HepG2 (cell line): Measurements from ENCODE around the gene ABCG1. TPM values are rescaled to one million over a fixed set of nuclear protein-coding genes. Genes with fewer than 3 reads are reported as not detected.

Source experiments
- ATAC-seq: fragments of 200-7000 bp; cut with Tn5 transposase; 3 replicates; pipeline ENCODE4 v1.9.1; 2020; ENCODE audit warnings: mild to moderate bottlenecking, moderate library complexity
- BruUV-seq: library from RNA; stranded (reverse); fragments of 400-500 nt; replicated peaks from 2 replicates; lab custom pipeline; 2021; lab: Mats Ljungman, UMichigan
- CTCF ChIA-PET: fragments of 300-600 bp; formaldehyde crosslinking; extraction: SDS; loops from one replicate; lab custom pipeline; 2021; ENCODE audit warnings: low total read pairs, inconsistent platforms, low intra/inter-chr PET ratio; lab: Yijun Ruan, JAX
- POLR2A ChIA-PET: fragments of 350-600 bp; sonication (Branson Sonifier 250); formaldehyde crosslinking; loops from one replicate; lab custom pipeline; 2020; ENCODE audit warnings: antibody characterized with exemption, inconsistent platforms; lab: Yijun Ruan, JAX
- DNase-seq: peaks from one replicate; pipeline ENCODE4 v3.0.0-alpha.2; 2015; ENCODE audit warnings: low spot score
- FAIRE-seq: peaks from 3 replicates; lab custom pipeline; 2011; peaks lifted over from hg19 to GRCh38; lab: Jason Lieb, UNC
- H2AFZ ChIP-seq: one replicate; pipeline ENCODE4 v1.6.1; 2011; ENCODE audit warnings: low read length, inconsistent platforms
- H3K27ac ChIP-seq: fragments of 300-600 bp; 3 replicates; pipeline ENCODE4 v1.8.0; 2011; ENCODE audit warnings: mixed run types, mild to moderate bottlenecking, mixed read lengths, low read length, inconsistent platforms; ENCODE audit not compliant: insufficient read depth; ENCODE audit errors: extremely low read length
- H3K27me3 ChIP-seq, 2 experiments: fragments of 200-600 bp in 1 of 2; 2 replicates in 1 of 2; 3 replicates in 1 of 2; pipeline versions ENCODE4 v1.6.0 to v1.8.0; 2011; ENCODE audit warnings: low read length in 2 of 2, mild to moderate bottlenecking in 2 of 2, moderate library complexity in 2 of 2, inconsistent platforms in 1 of 2; ENCODE audit not compliant: insufficient read depth in 2 of 2, control insufficient read depth in 1 of 2
- H3K36me3 ChIP-seq, 2 experiments: fragments of 200-600 bp in 1 of 2; replicated peaks in 1 of 2; 2 replicates in 1 of 2; 3 replicates in 1 of 2; pipeline versions ENCODE4 v1.5.1 to v1.8.0; 2011; ENCODE audit warnings: low read length in 2 of 2, inconsistent platforms in 1 of 2; ENCODE audit not compliant: insufficient read depth in 2 of 2, control insufficient read depth in 1 of 2
- H3K4me1 ChIP-seq: 2 replicates; pipeline ENCODE4 v1.5.1; 2012; ENCODE audit warnings: low read length, inconsistent platforms; ENCODE audit not compliant: insufficient read depth
- H3K4me2 ChIP-seq: 2 replicates; pipeline ENCODE4 v1.6.0; 2011; ENCODE audit warnings: low read depth, low read length, inconsistent platforms
- H3K4me3 ChIP-seq, 3 experiments: fragments of 200-600 bp in 1 of 3; sonication (generic), shearing (Covaris generic) in 1 of 3; replicated peaks in 1 of 3; 2 replicates each; pipeline ENCODE4 v1.5.1; 2011 to 2016; ENCODE audit warnings: low read length in 3 of 3, inconsistent platforms in 2 of 3, low read depth in 2 of 3, mild to moderate bottlenecking in 2 of 3, control low read depth in 1 of 3, mixed read lengths in 1 of 3; ENCODE audit not compliant: insufficient read depth in 1 of 3
- H3K79me2 ChIP-seq: one replicate; pipeline ENCODE4 v1.6.1; 2011; ENCODE audit warnings: low read length, inconsistent platforms; ENCODE audit not compliant: insufficient read depth
- H3K9ac ChIP-seq: 2 replicates; pipeline ENCODE4 v1.6.0; 2011; ENCODE audit warnings: mild to moderate bottlenecking, low read depth, low read length, inconsistent platforms; ENCODE audit not compliant: insufficient read depth
- H3K9me3 ChIP-seq: 2 replicates; pipeline ENCODE4 v1.5.1; 2012; ENCODE audit warnings: mild to moderate bottlenecking, low read length
- H4K20me1 ChIP-seq: 2 replicates; pipeline ENCODE4 v1.6.0; 2011; ENCODE audit warnings: inconsistent platforms, mild to moderate bottlenecking, low read length, moderate library complexity; ENCODE audit not compliant: insufficient read depth
- AFF4 ChIP-seq: sonication (generic); formaldehyde crosslinking; IDR thresholded peaks from 2 replicates; pipeline ENCODE4 v1.4.0; 2020; ENCODE audit warnings: missing genetic modification reagents
- DNMT3B ChIP-seq: conservative IDR thresholded peaks from 2 replicates; pipeline ENCODE4 v1.6.1; 2016; ENCODE audit warnings: missing biosample characterization, control low read depth
- FOXK1 ChIP-seq: sonication (generic); formaldehyde crosslinking; IDR thresholded peaks from 2 replicates; pipeline ENCODE4 v1.4.0; 2020; ENCODE audit warnings: low read depth, missing genetic modification reagents, borderline replicate concordance
- JDP2 ChIP-seq: sonication (generic); formaldehyde crosslinking; IDR thresholded peaks from 2 replicates; pipeline ENCODE4 v1.8.1; 2022; ENCODE audit warnings: missing genetic modification reagents, borderline replicate concordance
- KAT8 ChIP-seq: IDR thresholded peaks from 2 replicates; pipeline ENCODE4 v1.6.1; 2016; ENCODE audit warnings: missing genetic modification reagents, missing compliant biosample characterization
- PCBP1 ChIP-seq: fragments of 200-400 bp; formaldehyde crosslinking; IDR thresholded peaks from 2 replicates; pipeline ENCODE4 v1.6.1; 2017; ENCODE audit warnings: mild to moderate bottlenecking, low read depth, low read length, borderline replicate concordance
- SRF ChIP-seq: IDR thresholded peaks from 2 replicates; pipeline ENCODE4 v1.6.1; 2011; ENCODE audit warnings: mild to moderate bottlenecking, low read depth, low read length, moderate library complexity
- YEATS4 ChIP-seq: sonication (generic); formaldehyde crosslinking; IDR thresholded peaks from 2 replicates; pipeline ENCODE4 v1.4.0; 2020; ENCODE audit warnings: missing genetic modification reagents, borderline replicate concordance
- ZNF407 ChIP-seq: sonication (generic); formaldehyde crosslinking; IDR thresholded peaks from one replicate; pipeline ENCODE4 v1.5.1; 2020; ENCODE audit warnings: mild to moderate bottlenecking, missing genetic modification reagents; ENCODE audit errors: not compliant biosample characterization
- ZNF740 ChIP-seq: sonication (generic); formaldehyde crosslinking; IDR thresholded peaks from 2 replicates; pipeline ENCODE4 v1.4.0; 2020; ENCODE audit warnings: missing genetic modification reagents
- WGBS: methylation state at CpG from one replicate; pipeline ENCODE4 v1.1.6; 2017; ENCODE audit warnings: low lambda C conversion rate; 5-methylcytosine and 5-hydroxymethylcytosine counted together
- in situ Hi-C: cut with HindIII; loops from 2 replicates; pipeline ENCODE4 v1.10.0; 2017; ENCODE audit warnings: low pct_unique_long_range_greater_than_20kb; ENCODE audit not compliant: extremely low pct_ligation_motif_present
- intact Hi-C: fragments of 100-400 bp; cut with micrococcal nuclease; formaldehyde crosslinking; loops from one replicate; pipeline ENCODE4 v1.10.0; 2022; ENCODE audit not compliant: unreplicated experiment
- polyA plus RNA-seq, 8 experiments: library from polyadenylated mRNA; depleted of rRNA in 3 of 8; stranded (reverse) in 7 of 8; unstranded in 1 of 8; fragments of >200 nt; fragmentation: Illumina TruSeq in 4 of 8; extraction: Trizol in 4 of 8; gene quantifications; 2 replicates each; pipeline versions ENCODE4 v1.2.1 to v1.2.3, GENCODE V29; 2011 to 2016; ENCODE audit warnings: low read depth in 4 of 8, missing spikeins in 1 of 8, mixed read lengths in 1 of 8; ENCODE audit not compliant: insufficient read depth in 1 of 8
- total RNA-seq, 5 experiments: library from RNA; depleted of rRNA; stranded (reverse); fragments of >200 nt; fragmentation: Illumina TruSeq; extraction: Trizol; gene quantifications; 2 replicates each; pipeline ENCODE4 v1.2.3, GENCODE V29; 2016; ENCODE audit warnings: low read depth in 1 of 5

ABCG1 gene
- total and polyA plus RNA-seq, 2 of the 13 experiments (the other 11 are each of a cell fraction or from before 2014, with no cell fraction given), result 0.04 TPM; not detected in 1

- Histone ChIP-seq H3K36me3 (no peaks in the 10 kb centered on the region), H3K27ac (no peak overlapping the region), H4K20me1 (no peaks in the 10 kb centered on the region; the same call in 1 of the 2 replicates), H3K9me3 (no peaks in the 10 kb centered on the region), H3K79me2 (no peaks in the 10 kb centered on the region), H3K9ac (no peak overlapping the region), H3K4me2 (no peak overlapping the region), H3K4me1 (no peaks in the 10 kb centered on the region), H2AFZ (no peak overlapping the region), H3K27me3 (peaks cover 3 to 32% of the 10 kb centered on the region in 2 experiments; a peak in 3 of 5 replicates), H3K4me3 (no peak overlapping the region)
- ChIA-PET CTCF (no interaction called here), POLR2A (no interaction called here)
- BruUV-seq, result no TSS peak
- FAIRE-seq, result no peak
- WGBS, result 62% methylated on average over 14 of the region's 22 CpGs
- no peak for DNase-seq
- intact Hi-C loops (no loop called here), in situ Hi-C loops (no loop called here)
- no peak; the same call in 2 of the 3 replicates for ATAC-seq
- no peak for TF ChIP-seq DNMT3B
- no peak for TF ChIP-seq KAT8
- no peak for TF ChIP-seq SRF
- TF ChIP-seq PCBP1, result no peak
- no peak for TF ChIP-seq ZNF740 (CRISPR knock-in tag)
- TF ChIP-seq AFF4, result no peak
- TF ChIP-seq JDP2 (CRISPR knock-in tag), result no peak
- TF ChIP-seq YEATS4, result no peak
- no peak for TF ChIP-seq ZNF407 (CRISPR knock-in tag)
- TF ChIP-seq FOXK1 (CRISPR knock-in tag), result no peak
Measured at GRCh38 chr21:42294273-42294880, 75.4 kb downstream of the ABCG1 start.
